Stimulated activated CD8-positive, alpha-beta memory T cell treated with anti-CD3 and anti-CD28 coated beads, Interleukin-7, amount 100 ng/mL, for 24 hours (primary cell): ENCODE measurements around the gene KLHL30.

Experiments used
- DNase-seq: peaks from one replicate; pipeline ENCODE4 v3.0.0-alpha.2; 2020; ENCODE audit warnings: low read depth

The KLHL30 gene

DNA sequence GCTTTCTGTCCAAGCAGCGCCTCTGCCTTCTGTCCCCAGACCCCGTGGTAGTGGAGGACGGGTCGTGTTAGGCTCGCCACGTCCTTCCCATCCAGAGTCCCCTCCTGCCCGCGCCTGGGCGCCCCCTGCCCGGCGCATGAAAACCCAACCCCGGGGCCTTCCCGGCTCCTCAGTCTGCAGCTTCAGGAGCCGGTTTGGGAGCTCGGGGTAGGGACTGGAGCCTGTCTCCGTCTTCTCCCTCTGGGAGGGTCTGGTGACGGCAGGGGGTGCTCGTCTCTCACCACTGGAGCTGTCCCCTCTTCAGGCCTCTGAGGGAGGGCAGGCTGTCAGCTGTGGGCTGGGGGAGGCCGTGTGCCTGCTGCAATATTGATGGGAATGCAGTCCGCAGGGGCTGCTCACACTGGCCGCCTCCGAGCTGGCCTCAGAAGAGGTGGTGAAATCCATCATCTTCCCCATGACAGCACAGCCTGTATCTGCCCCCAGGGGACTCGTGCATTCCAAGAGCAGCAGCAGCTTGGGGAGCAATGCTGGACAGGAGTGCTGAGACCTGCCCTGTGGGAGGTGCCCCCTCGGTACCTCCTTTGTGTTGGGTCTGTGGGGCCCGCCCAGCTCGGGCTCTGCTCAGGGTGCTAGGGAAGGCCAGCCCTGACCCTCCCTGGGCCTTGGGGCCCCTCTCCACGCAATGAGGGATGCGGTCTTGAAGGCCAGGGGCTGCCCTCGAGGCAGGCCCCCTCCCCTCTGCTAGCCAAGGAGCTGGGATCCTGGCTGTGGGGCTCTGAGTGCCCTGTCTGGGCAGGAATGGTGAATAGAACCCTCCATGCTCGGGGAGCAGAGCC lies 17.8 kb upstream of the KLHL30 start:
- DNase-seq = no peak

DNA sequence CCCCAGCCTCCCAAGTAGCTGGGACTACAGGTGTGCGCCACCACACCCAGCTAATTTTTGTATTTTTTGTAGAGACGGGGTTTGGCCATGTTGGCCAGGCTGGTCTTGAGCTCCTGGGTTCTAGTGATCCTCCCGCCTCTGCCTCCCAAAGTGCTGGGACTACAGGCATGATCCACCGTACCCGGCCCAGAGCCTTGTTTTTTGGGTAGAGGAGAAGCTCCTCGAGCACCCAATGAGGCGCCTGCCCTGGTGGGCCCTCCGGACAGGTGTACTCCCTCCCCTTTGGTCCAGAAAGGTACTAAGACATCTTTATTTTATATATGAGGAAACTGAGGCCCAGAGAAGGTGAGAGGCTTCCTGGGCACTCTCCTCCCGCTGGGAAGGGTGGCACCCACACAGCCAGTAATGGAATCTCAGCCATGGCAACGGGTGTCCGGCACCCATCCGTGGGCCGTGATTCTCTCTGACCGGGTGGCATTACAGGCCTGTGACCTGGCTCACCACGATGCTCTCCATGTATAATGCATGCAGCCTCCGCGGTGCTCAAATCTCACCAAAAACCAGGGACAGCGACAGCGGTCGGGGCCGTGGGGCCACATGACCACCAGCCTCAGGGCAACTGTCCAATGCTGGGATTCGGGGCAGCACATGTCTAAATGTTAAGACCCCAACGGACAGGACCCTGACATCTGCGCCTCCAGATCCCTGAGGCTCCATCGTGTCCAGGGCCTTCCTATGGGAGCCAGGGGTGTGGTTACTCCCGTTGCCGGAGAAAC lies 16.8 kb upstream of the KLHL30 start:
- DNase-seq = no peak

- DNase-seq = no peak
Measured at GRCh38 chr2:238122287-238123217, 15.9 kb upstream of the KLHL30 start.

DNA sequence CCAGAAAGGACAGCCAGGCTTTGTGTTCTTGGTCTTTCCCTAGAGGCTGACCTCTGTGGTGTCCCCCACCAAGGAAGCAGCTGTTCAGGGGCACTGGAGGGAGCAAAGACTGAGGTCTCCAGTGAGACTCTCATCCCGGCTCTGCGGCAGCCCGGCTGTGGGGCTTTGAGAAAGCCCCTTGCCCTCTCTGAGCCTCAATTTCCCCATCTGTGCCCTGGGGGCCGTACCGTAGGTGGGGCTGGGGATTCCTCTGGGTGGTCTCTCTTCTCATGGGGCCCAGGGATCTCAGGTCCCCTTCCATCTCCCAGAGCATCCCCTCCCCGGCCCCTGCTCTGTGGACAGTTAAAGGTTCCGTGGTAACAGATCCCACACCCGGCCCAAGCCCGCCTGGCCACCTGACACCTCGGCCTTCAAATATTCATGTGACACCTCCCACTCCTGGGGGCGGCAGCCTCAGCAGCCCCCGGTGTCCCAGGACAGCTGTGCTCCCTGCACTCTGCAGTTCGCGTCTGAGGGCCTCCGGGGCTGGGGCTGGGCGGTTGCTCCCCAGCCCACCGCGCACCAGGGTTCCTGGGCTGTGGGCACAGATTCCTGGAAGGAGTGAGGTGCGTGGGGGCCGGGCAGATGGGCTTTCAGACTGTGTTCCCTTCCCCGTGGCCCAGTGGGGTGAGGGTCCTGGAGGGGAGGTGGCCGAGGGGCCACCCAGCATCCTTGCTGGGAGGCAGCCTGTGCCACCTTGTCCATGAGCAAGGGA lies 15.1 kb upstream of the KLHL30 start:
- DNase-seq = no peak

DNA sequence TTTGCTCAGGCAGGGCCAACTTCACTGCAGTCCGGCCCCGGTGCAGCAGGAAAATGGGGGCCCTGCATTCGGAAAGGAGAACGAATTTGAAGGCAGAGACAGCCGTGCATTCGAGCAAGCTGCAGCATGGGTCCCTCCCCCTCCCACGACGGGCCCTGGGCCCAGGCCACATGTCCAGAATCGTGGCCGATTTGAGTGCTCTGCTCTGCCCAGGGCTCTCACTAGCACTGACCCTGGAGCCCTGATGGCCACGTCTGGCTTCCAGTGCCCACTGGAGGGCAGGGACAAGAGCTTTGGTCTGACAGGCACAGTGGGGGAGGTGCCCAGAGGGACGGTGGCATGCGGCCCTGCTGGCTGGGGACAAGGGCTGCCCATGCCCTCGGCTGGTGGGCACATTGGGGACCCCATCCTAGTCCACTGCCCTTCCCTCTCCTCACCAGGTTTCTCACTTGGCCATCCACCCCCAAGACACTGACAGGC lies 14.4 kb upstream of the KLHL30 start:
- no peak for DNase-seq

DNA sequence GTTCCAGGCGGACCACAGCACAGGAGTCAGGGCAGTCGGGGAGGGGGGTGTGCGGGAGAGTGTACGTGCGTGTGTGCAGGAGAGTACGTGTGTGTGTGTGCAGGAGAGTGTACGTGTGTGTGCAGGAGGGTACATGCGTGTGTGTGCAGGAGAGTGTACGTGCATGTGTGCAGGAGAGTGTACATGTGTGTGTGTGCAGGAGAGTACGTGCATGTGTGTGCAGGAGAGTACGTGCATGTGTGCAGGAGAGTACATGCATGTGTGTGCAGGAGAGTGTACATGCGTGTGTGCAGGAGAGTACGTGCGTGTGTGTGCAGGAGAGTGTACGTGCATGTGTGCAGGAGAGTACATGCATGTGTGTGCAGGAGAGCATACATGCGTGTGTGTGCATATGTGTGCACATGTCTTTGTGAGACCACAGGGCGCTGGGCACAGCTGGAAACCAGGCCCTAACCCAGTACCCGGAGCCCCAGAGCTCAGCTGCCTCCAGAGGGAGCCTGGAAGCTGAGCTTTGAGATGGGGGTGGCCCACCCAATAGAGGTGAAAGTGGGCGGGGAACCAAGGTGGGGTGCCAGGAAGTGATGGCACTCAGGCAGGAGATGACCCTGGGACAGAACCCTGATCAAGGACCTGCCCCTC lies 13.9 kb upstream of the KLHL30 start:
- no peak for DNase-seq

GRCh38 chr2:238125127-238125885 lies 13.2 kb upstream of the KLHL30 start:
- DNase-seq = no peak

GRCh38 chr2:238126338-238126737 lies 12.1 kb upstream of the KLHL30 start:
- no peak for DNase-seq

DNA sequence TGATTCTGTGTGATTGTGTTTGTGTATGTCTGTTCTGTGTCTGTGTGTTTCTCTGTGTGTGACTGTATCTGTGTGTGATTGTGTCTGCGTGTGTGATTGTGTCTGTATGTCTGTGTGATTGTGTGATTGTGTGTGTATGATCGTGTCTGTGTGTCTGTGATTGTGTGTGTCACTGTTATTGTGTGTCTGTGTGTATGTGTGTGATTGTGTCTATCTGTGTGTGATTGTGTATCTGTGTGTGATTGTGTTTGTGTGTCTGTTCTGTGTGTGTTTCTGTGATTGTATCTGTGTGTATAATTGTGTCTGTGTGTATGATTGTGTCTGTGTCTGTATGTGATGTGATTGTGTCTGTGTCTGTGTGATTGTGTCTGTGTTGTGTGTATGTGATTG lies 11.7 kb upstream of the KLHL30 start:
- DNase-seq = no peak

DNA sequence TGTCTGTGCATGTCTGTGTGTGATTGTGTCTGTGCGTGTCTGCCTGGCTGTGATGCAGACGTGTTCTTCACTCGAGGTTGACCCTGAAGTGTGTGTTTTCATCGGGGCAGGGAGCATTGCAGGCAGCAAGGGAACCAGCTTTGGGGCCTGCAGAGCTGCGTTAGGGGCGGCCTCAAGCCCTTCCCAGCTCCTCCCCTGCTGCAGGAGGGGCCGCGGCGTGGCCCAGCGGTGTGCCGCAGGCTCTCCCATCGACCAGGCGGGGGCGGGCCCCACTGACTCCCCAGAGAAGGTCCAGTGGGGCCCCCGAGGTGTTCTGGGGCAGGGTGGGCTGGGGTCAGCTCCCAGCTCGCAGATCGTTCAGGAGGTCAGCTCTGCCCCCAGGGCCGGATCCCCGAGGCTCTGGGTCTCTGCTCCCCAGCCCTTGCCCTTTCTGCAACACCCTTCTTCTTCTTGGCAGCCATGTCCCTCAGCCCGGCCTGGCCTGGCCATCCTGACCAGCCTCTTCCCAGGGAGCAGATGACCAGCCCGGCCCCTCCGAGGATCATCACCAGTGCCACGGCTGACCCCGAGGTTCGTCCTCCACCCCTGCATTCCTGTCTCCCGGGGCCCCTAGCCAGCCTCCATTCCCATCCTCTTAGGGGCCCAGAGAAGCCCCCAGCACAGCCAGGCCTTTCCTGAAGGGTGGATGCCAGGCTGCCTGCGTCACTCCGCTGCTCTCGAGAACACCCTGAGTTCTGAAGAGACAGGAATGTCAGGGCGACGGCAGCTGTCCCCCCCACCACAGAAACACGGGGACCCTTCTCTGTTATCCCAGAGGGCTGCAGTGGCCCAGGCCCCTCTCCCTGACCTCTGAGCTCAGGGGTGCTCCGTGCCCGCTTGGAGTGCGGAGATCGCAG lies 11.1 kb upstream of the KLHL30 start:
- DNase-seq = no peak

DNA sequence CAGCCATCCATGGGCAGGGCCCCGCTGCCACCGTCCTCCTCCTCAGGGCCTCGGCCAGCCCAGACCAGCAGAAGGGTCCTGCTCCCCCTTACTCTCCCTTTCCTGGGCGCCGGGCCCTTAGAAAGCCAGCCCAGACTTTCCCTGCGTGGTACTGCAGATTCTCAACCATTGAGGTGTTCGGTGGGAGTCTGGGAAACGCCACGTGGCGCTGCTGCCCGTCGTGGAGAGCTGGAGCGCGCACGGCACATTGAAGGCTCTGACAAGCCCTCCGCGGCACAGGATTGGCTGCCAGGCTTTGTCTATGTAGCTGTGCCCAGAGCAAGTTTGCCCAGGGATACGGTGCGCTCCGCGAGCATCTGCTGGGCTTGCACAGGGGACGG lies 10.4 kb upstream of the KLHL30 start:
- DNase-seq = no peak

DNA sequence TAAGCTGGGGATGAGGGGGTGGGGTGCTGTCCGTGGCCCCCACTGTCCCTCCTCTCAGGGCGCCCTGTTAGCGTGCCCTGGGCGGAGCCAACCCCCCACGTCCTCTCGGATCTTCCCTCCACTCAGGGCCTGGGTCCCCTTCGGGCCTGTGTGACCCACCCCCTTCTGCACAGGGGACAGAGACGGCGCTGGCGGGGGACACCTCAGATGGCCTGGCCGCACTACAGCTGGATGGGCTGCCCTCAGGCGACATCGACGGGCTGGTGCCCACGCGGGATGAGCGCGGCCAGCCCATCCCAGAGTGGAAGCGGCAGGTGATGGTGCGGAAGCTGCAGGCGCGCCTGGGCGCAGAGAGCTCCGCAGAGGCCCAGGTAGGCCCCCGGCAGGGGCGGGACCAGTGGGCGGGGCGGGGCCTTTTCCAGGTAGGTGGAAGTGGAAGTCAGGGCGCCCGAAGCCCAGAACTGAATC lies 9.9 kb upstream of the KLHL30 start:
- DNase-seq = no peak

GRCh38 chr2:238129166-238130010 lies 9.1 kb upstream of the KLHL30 start:
- DNase-seq = no peak

DNA sequence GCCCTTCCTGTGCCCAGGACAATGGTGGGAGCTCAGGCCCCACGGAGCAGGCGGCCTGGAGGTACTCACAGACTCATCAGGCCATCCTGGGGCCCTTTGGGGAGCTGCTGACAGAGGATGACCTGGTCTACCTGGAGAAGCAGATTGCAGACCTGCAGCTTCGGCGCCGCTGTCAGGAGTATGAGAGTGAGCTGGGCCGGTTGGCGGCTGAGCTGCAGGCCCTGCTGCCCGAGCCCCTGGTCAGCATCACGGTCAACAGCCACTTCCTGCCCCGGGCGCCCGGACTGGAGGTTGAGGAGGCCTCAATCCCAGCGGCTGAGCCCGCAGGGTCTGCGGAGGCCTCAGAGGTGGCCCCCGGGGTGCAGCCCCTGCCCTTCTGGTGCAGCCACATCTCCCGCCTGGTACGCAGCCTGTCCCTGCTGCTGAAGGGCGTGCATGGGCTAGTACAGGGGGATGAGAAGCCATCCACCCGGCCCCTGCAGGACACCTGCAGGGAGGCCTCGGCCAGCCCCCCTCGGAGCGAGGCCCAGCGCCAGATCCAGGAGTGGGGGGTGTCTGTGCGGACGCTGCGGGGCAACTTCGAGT lies 8.3 kb upstream of the KLHL30 start:
- DNase-seq = no peak

GRCh38 chr2:238130696-238131628 lies 7.5 kb upstream of the KLHL30 start:
- no peak for DNase-seq

- DNase-seq = no peak
Measured at GRCh38 chr2:238131761-238132462, 6.6 kb upstream of the KLHL30 start.
